ENCODE results near the gene SPACA9.

SPACA9 gene

DNA sequence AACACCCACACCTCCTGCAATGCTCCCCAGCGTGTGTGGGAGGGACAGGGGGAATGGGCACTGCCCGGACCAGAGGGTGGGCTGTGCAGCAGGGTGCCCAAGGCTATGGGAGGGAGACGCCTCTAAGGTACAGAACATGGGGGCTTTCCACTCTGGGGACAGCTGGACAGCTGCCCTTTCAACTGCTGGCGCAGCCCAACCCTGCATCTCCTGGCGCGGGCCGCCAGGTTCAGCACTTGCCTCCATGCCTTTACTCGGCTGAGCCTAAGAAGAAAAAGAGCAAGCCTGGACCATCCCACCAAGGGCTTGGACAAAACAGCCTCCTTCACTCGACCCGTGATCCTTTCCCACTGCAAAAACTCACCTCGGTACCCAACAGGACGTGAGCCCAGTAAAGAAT lies 15.6 kb upstream of the SPACA9 start:
- DNase-seq (ENCODE audit: low read depth in 2 of 2), result no peak

DNA sequence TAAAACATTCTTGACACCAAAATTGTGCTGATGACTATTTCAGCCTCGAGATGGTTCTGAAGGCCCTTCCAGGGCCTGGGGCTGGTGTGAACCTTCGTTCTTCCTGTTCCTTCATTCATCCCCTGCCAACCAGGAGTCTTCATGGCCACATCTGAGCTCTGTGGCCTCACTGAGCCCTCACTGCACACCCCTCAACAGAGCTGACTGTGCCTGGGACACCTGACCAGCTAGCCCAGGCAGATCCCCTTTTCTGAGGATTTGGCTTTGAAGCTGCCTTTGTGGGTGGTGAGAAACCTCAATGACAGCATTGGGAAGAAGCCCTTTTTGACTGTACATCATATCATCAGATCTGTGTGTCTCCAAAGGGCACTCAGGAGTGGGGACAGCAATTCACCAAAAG lies 14.4 kb upstream of the SPACA9 start:
- DNase-seq (ENCODE audit: low read depth in 2 of 2), result no peak

GRCh38 chr9:132864691-132865090 lies 14.0 kb upstream of the SPACA9 start:
- no peak for DNase-seq (ENCODE audit: low read depth in 2 of 2)

- DNase-seq (ENCODE audit: low read depth in 2 of 2), result no peak
Observed at GRCh38 chr9:132866898-132867297, 11.8 kb upstream of the SPACA9 start.

GRCh38 chr9:132869266-132869665 lies 9.4 kb upstream of the SPACA9 start:
- DNase-seq (ENCODE audit: low read depth in 2 of 2), result no peak

DNA sequence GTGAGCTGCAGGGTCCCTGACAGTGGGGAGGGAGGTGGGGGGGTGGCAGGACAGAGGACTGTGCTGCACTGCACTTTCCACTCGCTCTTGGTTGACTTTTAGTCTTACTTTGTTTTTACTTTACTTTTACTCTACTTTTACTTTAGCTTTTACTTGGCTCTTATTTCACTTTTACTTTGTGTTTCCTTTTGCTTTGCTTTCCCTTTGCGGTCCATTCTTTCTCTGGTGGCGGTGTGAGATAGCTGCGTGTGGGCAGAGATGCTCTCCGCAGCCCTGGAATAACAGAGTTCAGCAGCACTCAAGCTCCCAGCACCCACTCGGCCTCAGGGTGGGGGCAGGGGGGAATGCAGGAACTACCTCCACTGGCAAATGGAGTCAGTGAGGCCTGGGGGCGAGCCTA lies 5.3 kb upstream of the SPACA9 start:
- DNase-seq (ENCODE audit: low read depth in 2 of 2), result no peak

DNA sequence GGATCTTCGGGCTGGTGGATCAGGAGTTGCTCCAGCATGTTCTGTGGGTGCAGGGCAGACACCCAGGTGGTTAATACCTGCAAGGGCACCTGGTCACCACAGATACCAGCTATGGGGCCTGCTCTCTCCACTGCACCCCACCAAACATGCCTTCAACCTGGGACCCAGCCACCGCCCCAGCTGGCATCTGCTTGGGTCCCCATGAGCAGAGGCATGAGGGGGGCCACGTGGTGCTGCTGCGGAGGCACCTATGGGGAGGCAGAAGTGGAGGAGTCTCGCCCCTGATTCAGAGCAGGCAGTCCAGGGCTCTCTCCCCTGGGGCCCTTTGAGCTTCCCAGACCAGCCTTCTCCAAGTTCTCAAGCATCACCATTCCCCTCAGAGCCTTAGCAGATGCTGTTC lies 3.5 kb upstream of the SPACA9 start:
- DNase-seq (ENCODE audit: low read depth in 2 of 2), result no peak

DNA sequence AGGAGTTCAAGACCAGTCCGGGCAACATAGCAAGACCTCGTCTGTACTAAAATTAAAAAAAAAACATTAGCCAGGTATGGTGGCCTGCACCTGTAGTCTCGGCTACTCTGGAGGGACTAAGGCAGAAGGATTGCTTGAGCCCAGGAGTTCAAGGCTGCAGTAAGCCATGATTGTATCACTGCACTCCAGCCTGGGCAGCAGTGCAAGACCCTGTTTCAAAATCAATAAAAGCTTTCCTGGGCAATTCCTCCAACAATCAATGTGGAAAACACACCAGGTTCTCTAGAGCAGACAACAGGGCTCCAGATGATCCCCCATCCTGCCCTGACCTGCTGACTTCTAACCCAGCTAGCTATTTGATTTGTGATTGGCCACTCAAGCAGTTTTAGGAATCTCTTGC lies 1.8 kb upstream of the SPACA9 start:
- no peak for DNase-seq (ENCODE audit: low read depth in 2 of 2)

- no peak for DNase-seq (ENCODE audit: low read depth in 2 of 2)
Observed at GRCh38 chr9:132877458-132877823, 1.3 kb upstream of the SPACA9 start.

DNA sequence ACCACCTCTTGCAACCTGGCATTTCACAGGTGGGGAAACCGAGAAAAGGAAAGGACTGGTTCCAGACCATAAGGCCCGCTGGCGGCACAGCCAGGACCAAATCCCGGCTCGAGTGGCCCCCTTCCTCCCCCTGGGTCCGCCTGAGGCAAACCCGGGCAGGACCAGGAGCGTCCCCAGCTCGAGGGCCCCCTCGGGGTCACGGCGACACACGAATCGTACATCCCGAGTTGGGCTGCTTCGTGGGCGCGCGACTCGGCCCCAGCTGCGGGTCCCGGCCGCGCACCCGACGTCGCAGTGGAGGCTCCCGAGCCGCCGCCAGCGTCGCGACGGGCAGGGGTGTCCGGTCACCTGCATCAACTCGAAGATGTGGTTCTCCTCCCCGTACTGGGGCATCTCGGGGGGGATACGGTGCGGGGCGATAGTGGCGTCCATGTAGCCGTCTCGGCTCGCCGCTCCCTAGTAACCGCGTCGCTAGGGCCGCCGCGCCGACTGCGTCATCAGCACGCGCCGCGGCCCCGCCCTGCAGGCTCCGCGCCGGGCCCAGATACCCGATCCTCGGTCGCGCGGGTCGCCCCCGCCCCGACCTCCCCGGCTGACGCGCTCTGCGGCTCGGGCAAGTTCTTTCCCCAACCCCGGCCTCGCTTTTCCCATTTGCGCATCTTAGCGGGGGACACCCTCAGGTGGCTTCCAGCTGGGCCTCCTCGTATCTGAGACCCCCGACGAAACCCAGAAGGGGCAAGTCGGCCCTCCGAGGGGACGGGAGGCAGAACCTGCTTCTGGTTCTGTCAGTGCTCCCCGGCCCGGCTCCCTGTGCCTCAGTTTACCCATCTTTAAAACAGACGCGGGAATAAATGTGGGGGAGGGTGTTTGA lies 639 bp upstream of the SPACA9 start, which contains the start of gene AK8:
Gene AK8 (minus strand): TSS at position 461 of the 871 bp plus-strand sequence. CDS start 29 bp downstream, at position 432.
- peak; percentile 52 to 58 for DNase-seq (ENCODE audit: low read depth in 2 of 2)

DNA sequence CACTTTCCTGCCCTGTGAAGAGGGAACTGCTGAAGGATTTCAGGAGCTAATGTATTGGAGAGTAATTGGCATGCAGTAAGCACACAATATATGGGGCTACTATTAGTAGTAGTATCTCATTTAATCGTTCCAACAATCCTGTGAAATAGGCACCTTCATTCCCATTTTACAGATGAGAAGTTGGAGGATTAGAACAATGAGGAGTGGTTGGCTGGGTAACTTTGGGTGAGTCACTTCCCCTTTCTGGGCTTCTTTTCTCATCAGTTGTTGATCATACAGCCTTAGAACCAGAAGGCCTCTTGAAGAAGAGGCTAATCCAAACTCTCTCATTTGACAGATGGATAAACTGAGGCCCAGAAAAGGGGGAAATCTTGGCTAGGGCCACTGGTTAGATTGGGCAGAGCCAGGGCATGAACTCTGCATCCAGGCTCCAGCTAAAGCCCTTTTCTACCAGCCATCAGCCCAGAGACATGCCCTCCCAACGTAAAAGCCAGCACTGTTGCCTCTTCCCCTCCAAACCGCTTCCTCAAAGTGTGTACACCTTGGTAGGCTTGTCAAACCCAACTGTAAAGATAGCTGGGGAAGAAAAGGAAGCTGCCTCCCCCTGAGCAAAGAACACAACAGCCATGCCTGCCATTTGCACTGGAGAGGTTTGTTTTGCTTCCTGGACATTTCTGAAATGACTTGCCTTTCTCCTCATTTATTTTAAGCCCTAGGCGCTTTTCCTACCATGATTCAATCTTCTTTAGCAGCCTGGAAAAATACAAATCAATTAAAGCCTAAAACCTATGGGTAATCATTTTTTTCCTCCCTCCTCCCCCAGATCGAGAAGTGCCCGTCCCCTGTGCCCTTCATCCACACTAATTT lies 992 bp downstream of the SPACA9 start:
- no peak for DNase-seq (ENCODE audit: low read depth in 2 of 2)

DNA sequence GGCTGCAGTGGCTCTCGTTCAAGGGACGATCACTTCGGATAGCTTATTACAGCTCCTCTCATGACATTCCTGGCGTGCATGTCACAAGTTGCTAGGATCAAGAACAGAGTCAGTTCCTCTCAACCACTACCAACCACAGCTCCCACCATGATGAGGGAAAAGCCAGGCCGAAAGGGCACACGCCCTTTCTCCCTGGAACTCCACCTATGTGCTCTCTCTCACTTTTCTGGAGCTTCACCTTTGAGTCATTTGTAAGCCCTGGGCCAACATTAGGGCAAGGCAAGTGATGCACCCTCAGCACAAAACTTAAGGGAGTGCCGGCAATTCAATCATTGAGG lies 1.6 kb downstream of the SPACA9 start:
- no peak for DNase-seq (ENCODE audit: low read depth in 2 of 2)

GRCh38 chr9:132881826-132882225 lies 3.1 kb downstream of the SPACA9 start:
- DNase-seq (ENCODE audit: low read depth in 2 of 2), result no peak

GRCh38 chr9:132882616-132883015 lies 3.9 kb downstream of the SPACA9 start:
- DNase-seq (ENCODE audit: low read depth in 2 of 2), result no peak

DNA sequence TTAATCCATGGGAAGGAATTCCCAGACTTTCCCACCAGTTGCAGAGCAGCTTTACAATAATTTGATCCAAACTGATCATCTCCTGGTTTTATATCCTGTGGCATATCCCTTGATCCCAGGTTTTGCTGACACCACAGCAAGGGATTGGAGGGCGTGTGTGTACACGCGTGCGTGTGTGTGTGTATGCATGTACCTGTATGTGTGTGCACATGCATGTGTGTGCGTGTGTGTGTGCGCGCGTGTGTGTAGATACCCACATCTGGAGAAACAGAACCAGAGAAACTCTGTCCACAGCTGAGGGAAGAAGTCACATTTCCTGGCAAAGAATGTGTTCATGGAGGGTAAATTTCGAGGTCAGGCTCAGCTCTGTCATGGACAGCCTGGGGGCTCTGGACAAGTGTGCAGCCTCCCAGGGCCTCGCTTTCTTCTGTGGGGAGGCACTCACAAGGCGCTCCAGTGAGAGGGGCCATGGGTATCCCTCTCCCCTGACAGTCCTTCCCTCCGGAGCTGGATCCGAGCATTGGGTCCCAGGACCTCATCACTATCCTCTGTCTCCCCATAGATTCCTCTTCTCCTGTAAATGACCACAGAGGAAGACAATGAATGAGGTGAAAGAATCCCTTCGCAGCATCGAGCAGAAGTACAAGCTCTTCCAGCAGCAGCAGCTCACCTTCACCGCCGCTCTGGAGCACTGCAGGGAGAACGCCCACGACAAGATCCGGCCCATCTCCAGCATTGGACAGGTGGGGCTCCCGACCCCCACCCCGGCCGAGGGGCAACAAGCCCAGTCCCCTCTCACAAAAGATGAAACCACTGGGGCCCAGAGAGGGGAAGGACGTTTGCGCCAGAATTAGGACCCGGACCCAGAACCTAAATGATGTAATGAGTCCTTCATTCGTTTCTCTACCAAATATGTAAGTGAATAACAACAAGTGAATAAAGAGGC lies 4.9 kb downstream of the SPACA9 start:
- no peak for DNase-seq (ENCODE audit: low read depth in 2 of 2)

DNA sequence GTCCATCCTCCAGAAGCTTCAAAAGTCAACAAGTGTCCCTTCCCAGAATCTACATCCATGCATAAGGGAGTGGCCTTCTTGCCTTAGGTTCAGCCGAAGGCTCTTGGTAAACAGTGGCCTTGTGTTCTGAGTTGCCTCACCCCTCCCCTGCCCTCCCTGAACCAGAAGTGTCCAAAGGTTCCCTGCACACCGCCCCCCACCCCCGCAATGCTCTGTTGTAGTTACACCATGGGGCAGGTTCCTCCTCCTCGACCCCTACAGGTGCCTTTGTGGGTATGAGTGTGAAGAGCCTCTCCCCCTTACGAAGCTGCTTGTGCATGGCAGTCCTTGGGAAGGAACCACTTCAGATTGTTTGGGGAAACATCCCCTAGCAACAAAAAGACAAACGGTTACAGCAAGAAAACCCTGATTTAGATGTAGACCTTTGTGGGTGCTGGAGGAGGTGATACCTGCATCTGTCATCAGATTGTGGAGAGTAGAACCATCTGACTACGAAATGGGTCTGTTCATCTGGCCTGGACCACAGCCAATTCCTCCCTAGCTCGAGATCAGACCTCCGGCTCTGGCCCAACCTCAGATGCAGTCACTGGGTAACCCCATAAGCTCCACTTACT lies 7.1 kb downstream of the SPACA9 start:
- DNase-seq (ENCODE audit: low read depth in 2 of 2), result no peak

- no peak for DNase-seq (ENCODE audit: low read depth in 2 of 2)
Observed at GRCh38 chr9:132886334-132886725, 7.6 kb downstream of the SPACA9 start.

GRCh38 chr9:132887181-132888120 lies 8.8 kb downstream of the SPACA9 start:
- DNase-seq (ENCODE audit: low read depth in 2 of 2), result no peak

GRCh38 chr9:132888151-132888550 lies 9.5 kb downstream of the SPACA9 start:
- DNase-seq (ENCODE audit: low read depth in 2 of 2), result no peak

DNA sequence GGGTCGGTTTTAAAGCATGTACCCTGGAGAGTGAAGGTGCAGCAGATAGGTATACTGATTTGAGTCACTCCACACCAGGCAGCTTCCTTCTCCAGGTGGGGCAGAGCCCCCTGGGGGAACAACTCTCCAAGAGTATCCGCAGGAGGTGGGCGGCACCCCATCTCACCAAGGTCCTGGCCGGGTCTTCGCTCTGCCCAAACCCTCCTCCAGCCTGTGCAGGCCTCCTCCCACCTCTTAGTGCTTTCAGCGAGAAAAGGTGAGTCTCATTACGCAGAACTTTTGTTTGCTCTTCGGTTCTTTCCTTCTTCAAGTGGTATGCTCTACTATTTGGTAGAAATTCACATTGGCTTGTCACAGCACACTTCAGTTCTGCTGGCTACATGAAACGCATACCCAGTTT lies 13.7 kb downstream of the SPACA9 start:
- DNase-seq (ENCODE audit: low read depth in 2 of 2), result no peak
